Right forelimb (tissue), 1 donor: ENCODE measurements around the gene NKX2-4.

Experiments
- DNase-seq: peaks from one replicate; pipeline ENCODE4 v3.0.0-alpha.2; 2018

NKX2-4 gene

GRCh38 chr20:21357844-21358243 is 39.5 kb downstream of the NKX2-4 start:
- no peak for DNase-seq

DNA sequence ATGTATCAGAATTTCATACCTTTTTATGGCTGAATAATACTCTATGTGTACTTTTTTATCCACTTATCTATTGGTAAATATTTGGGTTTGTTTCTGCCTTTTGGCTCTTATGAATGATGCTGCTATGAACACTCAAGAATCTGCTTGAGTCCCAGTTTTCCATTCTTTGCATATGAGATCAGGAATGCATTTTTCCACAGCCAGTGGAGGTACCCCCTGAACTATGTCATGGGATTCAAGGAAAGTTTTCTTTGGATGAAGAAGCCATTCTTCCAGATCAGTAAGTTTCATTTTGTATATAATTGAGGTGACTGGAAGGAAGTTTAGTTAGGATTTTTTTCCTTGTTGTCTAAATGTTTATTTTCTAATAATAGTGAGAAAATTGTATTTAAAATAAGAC is 40.9 kb downstream of the NKX2-4 start:
- no peak for DNase-seq

GRCh38 chr20:21355981-21356380 is 41.3 kb downstream of the NKX2-4 start:
- DNase-seq: no peak

- no peak for DNase-seq
These were observed 44.1 kb downstream of the NKX2-4 start for GRCh38 chr20:21353236-21353635.

- DNase-seq: no peak
These were observed 44.6 kb downstream of the NKX2-4 start for GRCh38 chr20:21352703-21353102.
